ENCODE data around the gene PIP4P1. TPM values are rescaled to one million over a fixed set of nuclear protein-coding genes. Genes with fewer than 3 reads are reported as not detected.
A peak's percentile ranks its signal among the peaks of the same experiment; 100 is the strongest.

PIP4P1 gene
- total and polyA plus RNA-seq, 10 of the 15 experiments (the other 5 are each of a cell fraction or from before 2014, with no cell fraction given), result 19.1 to 47.4 (median 39.7) TPM

GRCh38 chr14:20469890-20470602 lies 8.8 kb upstream of the PIP4P1 start (continued):
- TF ChIP-seq, protein P1, sequence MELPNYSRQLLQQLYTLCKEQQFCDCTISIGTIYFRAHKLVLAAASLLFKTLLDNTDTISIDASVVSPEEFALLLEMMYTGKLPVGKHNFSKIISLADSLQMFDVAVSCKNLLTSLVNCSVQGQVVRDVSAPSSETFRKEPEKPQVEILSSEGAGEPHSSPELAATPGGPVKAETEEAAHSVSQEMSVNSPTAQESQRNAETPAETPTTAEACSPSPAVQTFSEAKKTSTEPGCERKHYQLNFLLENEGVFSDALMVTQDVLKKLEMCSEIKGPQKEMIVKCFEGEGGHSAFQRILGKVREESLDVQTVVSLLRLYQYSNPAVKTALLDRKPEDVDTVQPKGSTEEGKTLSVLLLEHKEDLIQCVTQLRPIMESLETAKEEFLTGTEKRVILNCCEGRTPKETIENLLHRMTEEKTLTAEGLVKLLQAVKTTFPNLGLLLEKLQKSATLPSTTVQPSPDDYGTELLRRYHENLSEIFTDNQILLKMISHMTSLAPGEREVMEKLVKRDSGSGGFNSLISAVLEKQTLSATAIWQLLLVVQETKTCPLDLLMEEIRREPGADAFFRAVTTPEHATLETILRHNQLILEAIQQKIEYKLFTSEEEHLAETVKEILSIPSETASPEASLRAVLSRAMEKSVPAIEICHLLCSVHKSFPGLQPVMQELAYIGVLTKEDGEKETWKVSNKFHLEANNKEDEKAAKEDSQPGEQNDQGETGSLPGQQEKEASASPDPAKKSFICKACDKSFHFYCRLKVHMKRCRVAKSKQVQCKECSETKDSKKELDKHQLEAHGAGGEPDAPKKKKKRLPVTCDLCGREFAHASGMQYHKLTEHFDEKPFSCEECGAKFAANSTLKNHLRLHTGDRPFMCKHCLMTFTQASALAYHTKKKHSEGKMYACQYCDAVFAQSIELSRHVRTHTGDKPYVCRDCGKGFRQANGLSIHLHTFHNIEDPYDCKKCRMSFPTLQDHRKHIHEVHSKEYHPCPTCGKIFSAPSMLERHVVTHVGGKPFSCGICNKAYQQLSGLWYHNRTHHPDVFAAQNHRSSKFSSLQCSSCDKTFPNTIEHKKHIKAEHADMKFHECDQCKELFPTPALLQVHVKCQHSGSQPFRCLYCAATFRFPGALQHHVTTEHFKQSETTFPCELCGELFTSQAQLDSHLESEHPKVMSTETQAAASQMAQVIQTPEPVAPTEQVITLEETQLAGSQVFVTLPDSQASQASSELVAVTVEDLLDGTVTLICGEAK (IDR thresholded peaks at IDR 0.05; ENCODE audit: borderline replicate concordance), result no peak
- TF ChIP-seq, protein P2, sequence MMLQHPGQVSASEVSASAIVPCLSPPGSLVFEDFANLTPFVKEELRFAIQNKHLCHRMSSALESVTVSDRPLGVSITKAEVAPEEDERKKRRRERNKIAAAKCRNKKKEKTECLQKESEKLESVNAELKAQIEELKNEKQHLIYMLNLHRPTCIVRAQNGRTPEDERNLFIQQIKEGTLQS (IDR thresholded peaks at IDR 0.05; ENCODE audit: borderline replicate concordance, extremely low read depth, low read depth, low read length), result no peak
- TF ChIP-seq SMARCA5 (IDR thresholded peaks at IDR 0.05) (peak; percentile 47; the same call in 1 of the 2 replicates), GABPA (IDR thresholded peaks at IDR 0.05; ENCODE audit: low read depth) (0 out of 2 replicates have a peak, but pooled peaks have one; percentile 28), IRF4 (IDR thresholded peaks at IDR 0.05; ENCODE audit: low read depth, low read length) (0 out of 2 replicates have a peak, but pooled peaks have one; percentile 40)
